KMS-11 (cell line): Measurements from ENCODE around the gene CPED1.

ENCODE experiments used
- H2AFZ ChIP-seq: fragments of 200-600 bp; sonication (generic); 2 replicates; pipeline ENCODE4 v1.6.1; 2016; ENCODE audit warnings: antibody characterized with exemption, mixed run types, low read depth
- H3K27ac ChIP-seq: fragments of 200-600 bp; sonication (generic); 2 replicates; pipeline ENCODE4 v1.6.1; 2016; ENCODE audit warnings: mild to moderate bottlenecking, mixed run types
- H3K27me3 ChIP-seq: fragments of 200-600 bp; sonication (generic); 2 replicates; pipeline ENCODE4 v1.6.1; 2017; ENCODE audit warnings: mild to moderate bottlenecking, low read depth, mixed run types, moderate library complexity; ENCODE audit not compliant: insufficient read depth
- H3K36me3 ChIP-seq: fragments of 200-600 bp; sonication (generic); 2 replicates; pipeline ENCODE4 v1.6.1; 2017; ENCODE audit warnings: mild to moderate bottlenecking, mixed run types; ENCODE audit not compliant: insufficient read depth
- H3K4me1 ChIP-seq: fragments of 200-600 bp; sonication (generic); 2 replicates; pipeline ENCODE4 v1.6.1; 2016; ENCODE audit warnings: mild to moderate bottlenecking, low read depth, mixed run types; ENCODE audit not compliant: poor library complexity, severe bottlenecking
- H3K4me2 ChIP-seq: fragments of 200-600 bp; sonication (generic); 2 replicates; pipeline ENCODE4 v1.7.0; 2016; ENCODE audit warnings: mild to moderate bottlenecking, mixed run types
- H3K4me3 ChIP-seq: fragments of 200-600 bp; sonication (generic); IDR thresholded peaks from 2 replicates; pipeline ENCODE4 v1.6.1; 2017; ENCODE audit warnings: low read depth, low read length, mixed read lengths; ENCODE audit not compliant: insufficient read depth
- H3K79me2 ChIP-seq: fragments of 200-600 bp; sonication (generic); 2 replicates; pipeline ENCODE4 v1.6.1; 2016; ENCODE audit warnings: low read depth, mixed run types; ENCODE audit not compliant: insufficient read depth
- H3K9ac ChIP-seq: fragments of 200-600 bp; sonication (generic); 2 replicates; pipeline ENCODE4 v1.6.1; 2016; ENCODE audit warnings: mild to moderate bottlenecking, mixed run types
- H4K20me1 ChIP-seq: fragments of 200-600 bp; sonication (generic); 2 replicates; pipeline ENCODE4 v1.6.1; 2016; ENCODE audit warnings: mild to moderate bottlenecking, mixed run types; ENCODE audit not compliant: insufficient read depth
- TF ChIP-seq, protein P1 (sequence below): fragments of 200-600 bp; sonication (generic); conservative IDR thresholded peaks from 2 replicates; pipeline ENCODE4 v1.6.1; 2017; ENCODE audit warnings: low read depth, mild to moderate bottlenecking, antibody characterized with exemption, low read length, moderate library complexity, mixed read lengths

The CPED1 gene

GRCh38 chr7:121158665-121159064, 170.2 kb downstream of the CPED1 start:
- no peak overlapping the region for H3K4me2 ChIP-seq
- no peak overlapping the region for H3K9ac ChIP-seq
- no peak overlapping the region for H3K27ac ChIP-seq
- H4K20me1 ChIP-seq, result no peaks in the 10 kb centered on the region
- H2AFZ ChIP-seq, result no peak overlapping the region
- H3K27me3 ChIP-seq, result no peaks in the 10 kb centered on the region
- H3K4me3 ChIP-seq, result no peak overlapping the region
- H3K79me2 ChIP-seq, result no peaks in the 10 kb centered on the region
- TF ChIP-seq, protein P1, sequence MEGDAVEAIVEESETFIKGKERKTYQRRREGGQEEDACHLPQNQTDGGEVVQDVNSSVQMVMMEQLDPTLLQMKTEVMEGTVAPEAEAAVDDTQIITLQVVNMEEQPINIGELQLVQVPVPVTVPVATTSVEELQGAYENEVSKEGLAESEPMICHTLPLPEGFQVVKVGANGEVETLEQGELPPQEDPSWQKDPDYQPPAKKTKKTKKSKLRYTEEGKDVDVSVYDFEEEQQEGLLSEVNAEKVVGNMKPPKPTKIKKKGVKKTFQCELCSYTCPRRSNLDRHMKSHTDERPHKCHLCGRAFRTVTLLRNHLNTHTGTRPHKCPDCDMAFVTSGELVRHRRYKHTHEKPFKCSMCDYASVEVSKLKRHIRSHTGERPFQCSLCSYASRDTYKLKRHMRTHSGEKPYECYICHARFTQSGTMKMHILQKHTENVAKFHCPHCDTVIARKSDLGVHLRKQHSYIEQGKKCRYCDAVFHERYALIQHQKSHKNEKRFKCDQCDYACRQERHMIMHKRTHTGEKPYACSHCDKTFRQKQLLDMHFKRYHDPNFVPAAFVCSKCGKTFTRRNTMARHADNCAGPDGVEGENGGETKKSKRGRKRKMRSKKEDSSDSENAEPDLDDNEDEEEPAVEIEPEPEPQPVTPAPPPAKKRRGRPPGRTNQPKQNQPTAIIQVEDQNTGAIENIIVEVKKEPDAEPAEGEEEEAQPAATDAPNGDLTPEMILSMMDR, result no peak
- H3K36me3 ChIP-seq, result no peaks in the 10 kb centered on the region
- H3K4me1 ChIP-seq, result no peaks in the 10 kb centered on the region

DNA sequence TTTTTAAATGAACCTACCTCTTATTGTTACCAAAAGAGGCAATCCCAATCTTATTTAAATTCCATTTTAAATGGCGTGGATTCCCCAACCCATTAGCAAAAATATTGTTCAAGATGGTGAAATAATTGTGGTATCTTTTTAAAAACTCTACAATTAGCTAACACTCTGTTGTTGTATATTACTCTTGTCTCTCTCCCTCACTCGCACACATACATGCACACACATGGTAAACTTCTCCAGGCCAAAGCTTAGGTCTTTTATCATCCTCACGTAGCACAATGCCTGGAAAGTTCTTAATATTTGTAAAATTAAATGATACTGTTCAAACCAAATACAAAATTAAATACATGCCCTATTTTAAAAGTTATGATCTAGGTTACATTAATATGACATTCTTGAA, 171.0 kb downstream of the CPED1 start:
- H2AFZ ChIP-seq, result no peak overlapping the region
- H3K79me2 ChIP-seq, result no peaks in the 10 kb centered on the region
- no peak overlapping the region for H3K4me2 ChIP-seq
- TF ChIP-seq, protein P1, result no peak
- no peak overlapping the region for H3K4me3 ChIP-seq
- no peak overlapping the region for H3K27ac ChIP-seq
- H4K20me1 ChIP-seq, result no peaks in the 10 kb centered on the region
- H3K36me3 ChIP-seq, result no peaks in the 10 kb centered on the region
- no peak overlapping the region for H3K9ac ChIP-seq
- H3K4me1 ChIP-seq, result no peaks in the 10 kb centered on the region
- H3K27me3 ChIP-seq, result no peaks in the 10 kb centered on the region

- Histone ChIP-seq H3K4me1 (no peaks in the 10 kb centered on the region), H4K20me1 (no peaks in the 10 kb centered on the region), H3K79me2 (no peaks in the 10 kb centered on the region), H3K27me3 (no peaks in the 10 kb centered on the region), H3K4me2 (no peak overlapping the region), H3K9ac (no peak overlapping the region), H3K4me3 (no peak overlapping the region), H3K36me3 (no peaks in the 10 kb centered on the region), H3K27ac (no peak overlapping the region), H2AFZ (no peak overlapping the region)
- TF ChIP-seq, protein P1, result no peak
These were observed 171.9 kb downstream of the CPED1 start for GRCh38 chr7:121160150-121161008.

- Histone ChIP-seq H2AFZ (no peak overlapping the region), H3K27me3 (no peaks in the 10 kb centered on the region), H3K9ac (no peak overlapping the region), H3K4me2 (no peak overlapping the region), H3K79me2 (no peaks in the 10 kb centered on the region), H3K36me3 (no peaks in the 10 kb centered on the region), H3K4me1 (no peaks in the 10 kb centered on the region), H3K4me3 (no peak overlapping the region), H3K27ac (no peak overlapping the region), H4K20me1 (no peaks in the 10 kb centered on the region)
- TF ChIP-seq, protein P1, result no peak
These were observed 175.2 kb downstream of the CPED1 start for GRCh38 chr7:121163699-121164098.
